HPDE6-E6E7 (cell line): Measurements from ENCODE around the gene CRY2.

Source experiments
- DNase-seq: peaks from one replicate; pipeline ENCODE4 v3.0.0; 2011; ENCODE audit warnings: missing footprints; ENCODE audit errors: extremely low spot score

Gene CRY2

GRCh38 chr11:45879803-45880686, 32.8 kb downstream of the CRY2 start:
- DNase-seq, result no peak

DNA sequence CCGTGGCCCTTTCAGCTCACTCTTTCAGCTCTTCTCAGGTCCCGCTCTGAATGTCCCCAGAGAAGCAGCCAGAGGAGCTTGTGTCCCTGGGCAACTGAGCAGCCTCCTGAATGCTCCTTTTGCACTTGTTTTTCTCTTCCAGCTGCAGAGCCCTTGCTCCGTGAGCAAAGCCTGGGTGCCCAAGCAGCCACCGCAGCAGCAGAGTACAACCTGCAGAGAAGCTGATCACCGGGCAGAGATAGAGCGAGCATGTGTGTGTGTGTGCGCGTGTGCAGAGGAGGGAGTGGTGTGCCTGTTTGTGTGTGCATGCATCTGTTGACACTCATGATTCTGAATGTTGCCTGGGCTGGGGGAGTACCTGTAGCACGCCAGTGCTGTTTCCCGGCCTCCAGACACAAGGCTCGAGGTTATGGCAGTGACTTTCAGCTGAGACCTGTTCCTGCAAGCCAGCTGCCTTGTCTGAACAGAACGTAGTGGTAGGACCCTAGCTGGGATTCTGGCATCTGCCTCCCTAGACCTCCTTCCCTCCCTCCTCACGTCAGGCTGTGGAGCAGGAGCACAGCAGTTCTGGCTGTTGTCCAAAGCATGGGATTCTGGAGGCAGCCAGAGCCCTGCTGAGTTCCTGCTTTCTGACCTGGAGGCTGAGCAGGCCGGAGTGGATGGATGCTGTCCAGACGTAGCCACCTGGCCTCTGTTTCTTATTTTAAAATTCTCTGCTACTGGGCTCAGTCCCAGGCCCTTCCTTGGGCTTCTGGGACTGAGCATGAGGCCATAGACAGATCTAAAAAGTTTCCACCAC, 33.7 kb downstream of the CRY2 start:
- DNase-seq, result no peak

GRCh38 chr11:45881708-45882368, 34.6 kb downstream of the CRY2 start:
- no peak for DNase-seq

GRCh38 chr11:45884596-45885185, 37.4 kb downstream of the CRY2 start:
- DNase-seq, result no peak

GRCh38 chr11:45885274-45885920, 38.1 kb downstream of the CRY2 start, which contains the start of gene MAPK8IP1:
MAPK8IP1 (plus strand) TSS chr11:45885651; CDS start chr11:45885821, 170 bp downstream.
- DNase-seq, result peak; percentile 59

GRCh38 chr11:45885921-45886721, 38.8 kb downstream of the CRY2 start:
- no peak for DNase-seq

- no peak for DNase-seq
Measured at GRCh38 chr11:45886816-45887520, 39.7 kb downstream of the CRY2 start.

DNA sequence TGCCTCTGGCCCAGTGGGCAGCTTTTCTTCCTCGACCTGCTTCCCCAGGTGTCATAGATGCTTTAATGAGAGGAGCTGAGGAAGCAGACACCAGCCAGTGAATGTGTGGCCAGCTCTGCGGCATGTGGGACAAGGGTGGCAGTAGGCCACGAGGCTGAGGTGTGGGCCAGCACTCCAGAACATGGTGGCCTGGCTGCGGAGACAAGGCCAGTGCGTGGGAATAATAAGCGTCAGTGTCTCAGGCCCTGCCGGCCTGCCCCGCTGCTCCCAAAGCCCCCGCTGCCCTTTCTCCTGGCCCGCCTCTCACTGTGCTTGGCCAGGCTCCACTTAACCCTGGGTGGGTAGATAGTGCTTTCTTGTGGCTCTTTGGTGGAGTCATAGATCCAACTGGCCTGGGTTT, 40.3 kb downstream of the CRY2 start:
- no peak for DNase-seq

GRCh38 chr11:45889555-45889954, 42.3 kb downstream of the CRY2 start:
- DNase-seq, result no peak

- DNase-seq, result no peak
Measured at GRCh38 chr11:45889966-45890365, 42.7 kb downstream of the CRY2 start.

- no peak for DNase-seq
Measured at GRCh38 chr11:45890886-45891550, 43.7 kb downstream of the CRY2 start.

DNA sequence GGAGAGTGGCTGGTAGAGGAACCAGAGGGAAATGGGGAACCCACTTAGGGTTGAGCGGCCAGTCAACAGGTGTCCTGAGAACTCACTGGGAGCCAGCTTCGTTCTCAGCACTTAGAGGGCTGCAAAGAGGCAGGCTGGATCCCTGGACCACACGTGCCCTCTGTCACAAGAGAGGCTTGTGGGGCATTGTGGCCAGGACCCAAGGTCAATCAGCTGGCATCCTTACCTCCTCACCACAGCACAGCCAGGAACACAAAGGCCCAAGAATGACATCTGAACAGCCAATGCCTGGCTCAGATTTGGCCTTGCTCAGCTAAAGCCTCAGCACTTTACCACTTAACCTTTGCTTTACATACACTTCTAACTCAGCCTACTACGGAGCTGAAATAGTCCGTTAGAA, 45.6 kb downstream of the CRY2 start:
- no peak for DNase-seq

DNA sequence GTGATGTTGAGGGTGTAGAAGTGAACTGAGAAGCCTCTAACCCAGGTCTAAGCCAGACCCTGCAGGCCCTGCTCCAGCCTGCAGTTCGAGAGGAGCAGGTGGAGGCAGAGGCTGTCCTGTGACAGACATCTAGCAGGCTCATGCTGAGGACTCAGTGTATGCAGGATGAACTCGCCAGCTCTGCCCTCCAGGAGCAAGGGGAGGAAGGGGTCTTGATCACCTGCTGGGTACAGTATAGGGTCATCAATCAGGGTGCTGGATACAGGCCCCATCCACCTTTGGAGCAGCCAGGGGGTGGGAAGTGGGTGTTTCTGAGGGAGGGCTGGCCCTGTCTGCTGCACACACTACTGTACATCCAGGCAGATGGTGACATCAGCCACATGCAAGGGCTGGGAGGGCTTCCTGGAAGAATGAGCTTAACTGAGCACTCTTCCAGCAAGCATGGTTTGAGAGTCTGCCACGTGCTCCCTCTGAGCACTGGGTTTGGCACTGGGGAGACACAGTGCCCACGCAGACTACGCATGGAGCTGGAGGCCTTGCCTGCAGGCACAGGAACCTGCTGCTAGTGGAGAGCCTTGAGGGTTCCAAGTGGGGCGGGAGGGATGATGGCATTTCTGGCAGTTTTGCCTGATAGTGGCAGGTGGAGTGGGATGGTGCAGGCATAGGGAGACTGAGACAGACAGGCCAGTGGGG, 47.4 kb downstream of the CRY2 start:
- no peak for DNase-seq

DNA sequence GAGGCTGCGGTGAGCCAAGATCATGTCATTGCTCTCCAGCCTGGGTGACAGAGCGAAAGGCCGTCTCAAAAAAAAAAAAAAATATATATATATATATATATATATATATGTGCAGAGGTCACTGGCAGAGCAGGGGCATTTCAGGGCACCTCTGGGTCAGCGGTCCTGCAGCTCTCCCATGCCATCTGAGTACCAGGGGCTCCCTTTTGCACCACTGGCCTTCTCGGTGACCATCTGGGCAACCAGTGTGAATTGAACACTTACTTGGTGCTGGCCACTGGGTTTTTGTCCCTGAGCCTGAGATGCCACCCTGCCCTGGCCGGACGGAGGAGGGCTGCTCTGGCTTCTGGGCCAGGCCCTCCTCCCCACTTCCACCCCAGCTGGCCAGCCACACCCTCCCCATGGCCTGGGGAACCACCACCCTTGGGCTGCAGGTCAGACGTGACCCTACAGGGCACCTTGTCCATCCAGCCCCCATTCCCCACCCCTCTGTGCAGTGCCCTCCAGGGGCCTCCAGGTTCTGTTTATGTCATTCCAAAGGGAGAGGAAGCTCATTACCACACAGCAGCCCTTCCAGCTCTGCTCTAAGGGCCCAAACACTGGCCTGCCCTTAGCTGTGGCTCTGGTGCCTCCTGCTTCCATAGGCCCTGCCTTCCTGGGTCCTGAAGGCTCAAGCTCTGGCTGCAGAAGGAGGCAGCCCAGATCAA, 48.4 kb downstream of the CRY2 start:
- DNase-seq, result no peak

GRCh38 chr11:45896422-45896984, 49.2 kb downstream of the CRY2 start:
- DNase-seq, result no peak

DNA sequence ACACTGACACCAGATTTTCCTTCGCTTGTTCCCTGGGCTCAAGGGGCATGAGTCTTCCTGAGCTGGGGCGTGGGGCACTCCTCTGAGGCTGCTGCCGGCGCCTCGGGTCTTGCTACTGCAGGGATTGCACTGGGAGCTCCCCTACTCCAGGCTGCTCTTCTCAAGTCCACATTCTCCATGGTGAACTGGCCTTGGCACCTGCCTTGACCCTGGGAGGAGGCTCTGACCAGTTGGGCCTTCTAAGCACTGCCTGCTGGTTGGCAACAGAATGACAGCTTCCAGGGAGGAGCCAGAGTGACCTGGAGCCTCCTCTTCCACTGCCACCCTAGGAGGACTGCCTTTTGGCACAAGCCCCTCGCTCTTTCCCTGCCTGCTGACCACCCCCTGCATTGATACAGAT, 50.3 kb downstream of the CRY2 start:
- DNase-seq, result no peak

DNA sequence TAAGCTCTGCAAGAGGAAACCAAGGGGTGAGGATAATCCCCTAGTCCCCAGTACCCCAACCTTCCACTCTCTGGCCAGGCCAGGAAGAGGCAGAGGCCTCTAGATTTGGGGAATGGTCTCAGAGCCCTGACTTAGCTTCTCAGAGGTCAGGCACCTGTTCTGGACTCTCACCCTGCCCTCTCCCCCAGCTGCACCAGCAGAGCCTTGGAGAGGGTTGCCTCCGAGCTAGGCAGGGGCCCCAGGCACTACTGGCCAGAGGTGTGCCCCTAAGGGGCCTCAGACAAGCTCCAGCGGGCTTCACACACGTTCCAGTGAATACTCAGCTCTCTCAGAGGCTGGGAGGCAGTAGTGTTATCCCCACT, 51.8 kb downstream of the CRY2 start:
- DNase-seq, result no peak
